Bone marrow (tissue), 2 donors: ENCODE results near the gene LPAR5.

ENCODE experiments used
- DNase-seq, 2 donors: peaks; one replicate each; lab custom pipeline; 2025; lab: John Stamatoyannopoulos, UW

LPAR5 gene

DNA sequence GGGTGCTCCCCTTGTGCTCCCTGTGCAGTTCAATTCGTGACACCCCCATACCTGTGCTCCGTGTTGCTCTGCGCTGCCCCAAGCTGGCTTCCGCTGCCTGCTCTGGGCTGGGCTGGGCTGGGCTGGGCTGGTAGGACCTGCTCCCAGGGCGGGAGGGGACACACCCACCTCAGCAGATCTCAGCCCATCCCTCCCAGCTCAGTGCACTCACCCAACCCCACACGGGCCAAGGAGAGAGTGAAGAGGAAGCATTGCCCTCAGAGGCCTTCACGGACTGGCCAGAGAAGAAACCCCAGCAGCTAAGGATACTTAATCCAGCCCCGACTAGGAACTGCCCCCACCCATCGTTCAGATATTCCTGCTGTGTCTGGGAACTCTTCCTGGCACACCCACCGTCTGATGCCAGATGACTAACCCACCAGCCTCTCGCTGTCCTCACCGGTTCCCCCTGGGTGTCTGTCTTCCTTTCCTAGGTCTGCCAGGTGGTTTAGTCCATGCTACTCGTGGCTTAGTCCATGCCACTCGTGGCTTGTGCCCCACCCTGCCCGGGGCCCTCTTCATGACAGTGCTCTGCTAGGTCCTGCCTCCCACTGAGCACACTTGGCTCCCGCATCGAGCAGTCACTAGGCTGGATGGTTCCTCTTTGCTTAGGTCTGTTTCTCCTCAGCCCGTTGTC, at the start of gene LPAR5:
Gene LPAR5 (minus strand): TSS at position 104 of the 676 bp plus-strand sequence. CDS start 14,711 bp downstream, outside the sequence.
- no peak for DNase-seq

DNA sequence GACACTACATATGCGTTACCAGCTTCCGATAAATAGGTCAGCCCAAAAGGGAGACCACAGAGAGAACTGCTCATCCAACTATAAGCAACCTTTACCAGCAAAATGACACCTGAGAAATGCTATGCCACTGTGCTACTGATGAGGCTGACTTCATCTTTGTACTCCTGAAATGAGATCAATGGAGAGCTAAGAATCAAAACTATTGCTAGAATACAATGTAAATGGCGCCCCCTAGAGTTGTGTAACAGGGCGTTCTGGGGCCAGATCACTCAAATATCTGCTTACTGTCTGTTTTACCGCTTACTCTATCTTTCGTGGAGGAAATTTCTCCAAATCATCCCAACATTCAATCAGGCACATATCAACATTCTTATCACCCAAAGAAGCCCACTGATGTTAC, 48.9 kb upstream of the LPAR5 start:
- DNase-seq, result peak in 1 of 2 donors; percentile 40

DNA sequence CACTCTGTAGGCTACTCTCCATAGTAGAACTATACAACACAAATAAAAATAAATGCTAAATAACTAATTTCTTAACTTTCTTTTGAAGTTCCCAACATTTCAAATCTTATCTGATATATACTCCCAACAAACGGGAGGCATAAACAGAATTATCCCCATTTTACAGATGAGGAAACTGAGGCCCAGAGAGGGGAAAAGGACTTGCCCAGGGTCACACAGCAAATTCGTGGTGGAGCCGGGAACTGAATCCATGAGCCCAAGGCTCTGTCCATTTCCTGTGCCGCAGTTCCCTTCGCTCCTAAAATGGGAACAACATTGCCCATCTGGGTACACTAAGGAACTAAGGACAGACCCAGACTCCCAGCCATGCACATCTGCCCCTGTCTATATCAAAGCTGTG, 41.2 kb upstream of the LPAR5 start:
- DNase-seq, result no peak

DNA sequence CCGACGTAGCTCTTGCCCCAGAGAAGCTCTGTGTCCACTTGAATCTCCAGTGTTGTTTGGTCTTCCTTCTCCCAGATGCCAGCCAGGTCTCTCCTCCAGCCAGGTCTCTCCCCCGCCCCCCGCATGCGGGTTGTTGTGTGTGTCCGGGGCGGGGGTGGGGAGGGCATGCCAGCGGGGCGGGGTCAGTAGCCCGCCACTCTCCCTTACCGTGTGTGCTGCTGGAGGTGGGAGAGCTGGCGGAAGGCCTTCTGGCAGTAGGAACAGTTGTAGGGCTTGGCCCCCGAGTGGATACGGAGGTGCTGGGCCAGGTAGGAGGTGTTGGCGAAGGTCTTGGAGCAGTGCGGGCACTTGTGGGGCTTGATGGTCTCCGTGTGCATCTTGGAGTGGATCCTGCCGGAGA, 36.4 kb upstream of the LPAR5 start:
- no peak for DNase-seq

DNA sequence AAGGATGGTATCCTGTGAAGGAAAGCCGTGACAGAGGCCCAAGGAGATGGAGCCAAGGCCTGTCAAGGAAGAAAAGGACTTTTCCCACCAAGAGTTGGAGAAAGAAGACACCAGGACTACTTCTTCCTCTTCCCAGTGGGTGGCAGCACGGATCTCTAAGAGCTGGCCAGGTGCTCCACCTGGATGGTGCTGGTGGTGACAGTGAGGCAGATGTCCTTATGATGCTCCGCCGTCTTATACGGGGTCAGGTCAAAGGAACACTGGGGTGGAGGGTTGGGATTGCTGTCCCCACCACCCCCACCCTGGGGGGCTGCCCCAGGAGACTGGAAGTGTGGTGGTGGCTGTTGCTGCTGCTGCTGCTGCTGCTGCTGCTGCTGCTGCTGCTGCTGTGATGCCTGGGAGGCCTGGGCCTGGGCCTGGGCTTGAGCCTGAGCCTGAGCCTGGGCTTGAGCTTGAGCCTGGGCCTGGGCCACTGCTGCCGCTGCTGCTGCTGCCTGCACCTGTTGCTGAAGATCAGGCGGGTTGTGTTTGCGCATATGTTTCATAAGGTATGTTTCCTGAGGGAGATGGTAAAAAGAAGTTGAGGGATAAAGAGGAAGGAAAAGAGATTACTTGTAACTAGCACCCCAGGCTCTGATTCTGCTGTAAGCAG, 31.9 kb upstream of the LPAR5 start:
- no peak for DNase-seq

DNA sequence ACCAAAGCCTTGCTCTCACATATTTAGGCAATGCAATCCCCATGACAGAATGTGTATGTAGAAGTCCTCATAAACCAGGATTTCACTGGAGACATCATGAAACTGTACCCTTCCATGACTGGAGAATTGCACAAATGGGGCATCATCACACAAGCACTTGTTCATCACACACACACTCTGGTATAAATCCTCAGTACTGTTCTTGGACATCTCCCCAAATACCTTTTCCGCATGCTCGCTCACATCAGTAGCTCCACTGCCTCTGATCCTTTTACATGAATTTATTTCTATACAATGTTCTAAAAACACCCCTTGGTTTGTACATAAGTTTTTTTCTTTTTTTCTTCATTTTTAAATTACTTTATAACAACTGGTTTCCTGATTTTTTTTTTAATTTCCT, 30.5 kb upstream of the LPAR5 start:
- DNase-seq, result no peak

DNA sequence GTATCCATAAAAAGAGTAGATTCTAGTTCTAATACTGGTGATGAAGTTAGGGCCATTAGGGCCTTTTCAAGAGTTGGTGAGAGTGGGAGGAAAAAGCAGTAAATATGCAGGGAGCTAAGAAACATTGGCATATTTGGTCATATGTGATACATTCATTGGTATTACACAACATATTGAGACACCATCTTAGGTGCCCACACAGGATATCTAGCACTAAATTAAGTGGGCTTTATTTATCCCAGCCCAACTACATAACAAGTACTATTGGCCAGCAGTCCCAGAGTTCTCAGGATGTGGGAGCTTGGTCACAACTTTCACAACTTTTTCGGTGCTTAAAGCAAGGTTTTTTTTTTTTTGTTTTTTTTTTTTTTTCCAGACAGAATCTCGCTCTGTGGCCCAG, 29.1 kb upstream of the LPAR5 start:
- no peak for DNase-seq

DNA sequence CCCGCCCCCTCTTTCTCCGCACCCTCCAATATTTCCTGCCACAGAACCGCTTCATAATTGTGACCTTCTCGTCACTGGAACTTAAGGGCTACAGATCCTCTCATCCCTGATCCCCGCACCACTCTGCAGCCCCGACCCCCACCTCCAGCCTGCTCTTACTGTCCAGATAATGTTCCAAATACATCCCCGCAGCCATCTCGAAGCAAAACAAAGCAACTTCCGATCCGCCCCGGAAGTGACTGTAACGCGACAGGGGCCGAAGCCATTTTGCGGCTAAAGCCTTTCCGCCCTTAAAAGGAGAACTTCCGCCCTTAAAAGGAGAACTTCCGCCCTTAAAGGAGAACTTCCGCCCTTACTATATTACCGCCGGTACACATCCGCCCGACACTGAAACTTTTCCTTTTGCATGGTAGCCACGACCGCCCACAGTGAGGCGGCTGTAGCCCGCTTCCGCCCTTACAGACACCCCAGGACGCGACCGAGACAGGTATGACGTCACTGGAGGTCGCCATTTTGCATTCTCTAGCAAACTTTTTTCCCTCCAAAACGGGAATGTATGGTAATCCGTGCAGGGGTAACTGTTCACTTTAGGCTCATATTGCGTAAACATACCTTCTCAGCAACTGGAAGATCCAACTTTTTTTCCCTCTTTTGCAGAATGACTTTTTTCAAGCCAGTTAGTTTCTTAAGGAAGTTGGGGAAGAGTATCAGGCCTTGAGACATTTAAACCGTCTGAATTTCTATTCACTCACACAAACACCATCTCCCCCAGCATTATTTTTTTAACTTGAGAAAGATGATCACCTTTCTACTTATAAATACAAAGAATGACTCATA, 27.4 kb upstream of the LPAR5 start, which contains the start of gene ING4:
Gene ING4 (minus strand): TSS at position 214 of the 837 bp plus-strand sequence. CDS start 18 bp downstream, at position 196.
- peak; percentile 93 to 100 for DNase-seq

DNA sequence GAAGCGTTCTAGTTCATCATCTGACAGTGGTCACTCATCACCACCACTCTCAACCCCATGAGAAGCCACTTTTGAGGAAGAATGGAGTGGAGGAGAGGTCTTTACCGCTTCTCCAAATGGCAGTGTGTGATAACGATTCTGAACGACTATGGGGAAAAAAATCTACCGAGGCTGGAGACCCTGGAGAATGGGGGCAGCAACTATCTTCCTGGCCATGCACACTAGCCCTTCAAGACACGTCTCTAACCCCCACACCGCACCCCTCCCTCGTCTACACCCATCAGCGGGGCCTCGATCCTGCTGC, 26.8 kb upstream of the LPAR5 start:
- no peak for DNase-seq

DNA sequence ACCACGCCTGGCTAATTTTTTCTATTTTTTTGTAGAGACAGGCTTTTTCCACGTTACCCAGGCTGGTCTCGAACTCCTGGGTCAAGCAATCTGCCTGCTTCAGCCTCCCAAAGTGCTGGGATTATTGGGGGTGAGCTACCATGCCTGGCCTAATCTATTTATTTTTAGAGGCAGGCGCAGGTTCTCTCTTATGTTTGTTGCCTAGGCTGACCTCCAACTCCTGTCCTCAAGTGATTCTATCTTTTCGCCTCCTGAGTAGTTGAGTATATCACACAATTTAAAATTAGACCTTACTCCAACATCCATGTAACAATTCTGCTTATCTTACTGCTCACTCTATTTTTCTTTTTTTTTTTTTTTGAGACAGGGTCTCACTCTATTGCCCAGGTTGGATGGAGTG, 18.2 kb upstream of the LPAR5 start:
- DNase-seq, result no peak

DNA sequence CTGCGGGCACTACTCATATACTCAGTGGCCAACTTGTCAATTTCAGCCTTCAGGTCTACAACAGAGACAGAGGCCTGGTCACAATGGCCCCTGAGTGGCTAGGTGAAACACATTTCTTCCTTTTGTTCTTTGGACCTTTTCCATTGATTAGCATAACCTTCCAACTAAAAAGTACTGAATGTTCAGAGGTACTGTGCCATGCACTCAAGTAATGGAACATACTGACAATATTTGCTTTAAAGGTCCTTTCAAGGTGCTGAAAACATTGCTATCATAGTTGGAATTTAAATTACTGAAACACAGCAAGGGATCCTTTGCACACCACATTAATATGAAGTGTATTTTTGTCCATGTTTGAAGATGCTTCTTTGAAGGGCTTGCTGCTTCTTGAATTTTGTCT, 17.6 kb upstream of the LPAR5 start:
- DNase-seq, result no peak

DNA sequence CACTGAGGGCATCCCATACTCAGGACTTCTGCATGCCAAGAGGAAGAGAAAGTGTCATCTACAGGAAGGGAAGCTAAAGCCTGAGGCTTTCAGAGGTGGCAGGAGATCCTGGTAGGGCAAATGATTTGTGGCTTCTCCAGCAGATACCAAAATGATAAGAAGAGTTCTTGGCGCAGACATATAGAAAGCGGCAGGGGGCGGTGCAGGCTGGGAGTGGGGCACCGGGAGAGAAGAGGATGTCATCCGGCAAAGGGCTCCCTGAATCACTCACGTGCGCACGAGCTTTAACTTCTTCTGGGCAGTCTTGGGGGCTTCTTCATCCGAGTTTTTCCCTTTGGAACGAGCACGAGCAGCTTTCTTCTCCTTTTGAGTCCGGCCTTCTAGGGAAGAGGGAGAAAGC, 16.6 kb upstream of the LPAR5 start:
- no peak for DNase-seq

DNA sequence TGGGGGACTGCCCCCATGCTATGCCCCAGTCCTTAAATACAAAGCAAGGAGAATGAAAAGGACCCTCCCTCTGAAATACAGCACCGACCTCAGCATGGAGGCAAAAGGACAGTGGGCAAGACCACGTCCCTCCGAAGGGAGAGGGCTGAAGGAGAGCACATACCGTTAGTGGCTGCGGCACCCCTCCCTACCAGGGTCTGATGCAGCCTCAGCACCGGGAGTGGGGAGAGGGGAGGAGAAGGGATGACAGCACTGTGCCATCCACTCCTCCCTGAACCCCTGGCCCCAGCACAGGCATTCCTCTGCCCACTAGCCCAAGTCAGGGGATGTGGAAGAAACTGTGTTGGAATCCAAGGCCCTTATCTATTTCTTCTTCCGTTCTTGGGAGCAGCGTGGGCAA, 15.1 kb upstream of the LPAR5 start:
- no peak for DNase-seq

DNA sequence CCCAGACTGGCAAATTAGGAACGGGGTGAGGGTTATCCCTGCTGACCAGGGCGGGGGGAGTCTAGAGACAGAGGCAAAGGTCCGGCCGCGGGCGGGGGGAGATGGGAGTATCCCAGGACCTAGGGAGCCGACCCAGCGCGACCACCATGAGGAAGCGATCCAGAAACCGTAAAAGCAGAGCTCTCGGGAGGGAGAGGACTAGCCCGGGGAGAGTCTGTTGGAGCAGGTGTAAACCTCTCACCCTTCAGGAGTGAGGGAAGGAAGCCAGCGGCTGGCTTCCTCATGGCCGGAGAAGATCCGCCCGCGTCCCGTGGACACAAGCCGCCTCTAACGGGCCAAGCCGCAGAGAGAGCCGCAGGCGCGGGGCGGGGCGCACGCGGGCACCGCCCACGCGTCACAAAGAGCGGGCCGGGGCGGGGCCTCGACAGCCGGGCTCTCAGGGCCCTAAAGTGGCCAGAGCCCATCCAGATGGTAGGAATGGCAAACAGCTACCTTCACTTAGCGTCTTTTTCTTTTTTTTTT, 11.4 kb upstream of the LPAR5 start, which contains the start of gene ACRBP:
Gene ACRBP (minus strand): TSS at position 350 of the 522 bp plus-strand sequence. CDS start 66 bp downstream, at position 284.
- DNase-seq, result peak in 1 of 2 donors; percentile 23

DNA sequence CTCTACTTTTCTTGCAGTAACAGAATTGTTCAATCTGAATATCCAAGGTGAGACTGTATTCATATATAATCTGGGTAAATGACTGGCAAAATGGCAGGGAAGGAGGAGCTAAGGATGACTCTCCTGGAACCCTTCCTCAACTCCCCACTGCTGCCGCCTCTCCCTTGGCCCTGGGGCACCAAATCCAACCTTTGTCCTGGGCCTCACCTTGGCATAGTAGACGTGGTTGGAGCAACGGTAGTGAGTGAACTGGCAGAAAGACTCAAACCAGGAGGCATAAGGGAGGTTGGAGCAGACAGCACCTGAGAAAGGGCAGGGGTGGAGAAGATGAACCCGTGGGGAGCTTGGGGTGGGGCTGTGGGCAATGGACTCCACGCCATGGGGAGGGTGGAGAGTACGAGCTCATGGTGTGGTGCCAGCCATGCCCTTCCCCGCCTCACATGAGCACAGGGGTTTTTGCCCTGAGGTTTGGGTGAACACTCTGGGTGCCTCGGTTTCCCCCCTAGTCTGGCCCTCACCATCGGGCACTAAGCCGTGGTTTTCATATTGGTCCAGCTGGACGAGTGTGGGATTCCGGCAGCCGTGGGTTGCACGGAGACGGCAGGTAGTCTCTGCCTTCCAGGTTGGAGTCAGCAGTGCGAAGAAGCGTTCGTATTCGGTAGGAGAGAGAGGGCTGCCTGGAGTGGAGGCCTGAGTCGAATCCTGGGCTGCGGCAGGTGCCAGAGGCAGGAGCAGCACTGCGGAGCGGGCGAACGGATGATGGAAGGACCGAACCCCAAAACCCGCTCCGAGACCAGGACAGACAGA, 10.7 kb upstream of the LPAR5 start:
- DNase-seq, result no peak

DNA sequence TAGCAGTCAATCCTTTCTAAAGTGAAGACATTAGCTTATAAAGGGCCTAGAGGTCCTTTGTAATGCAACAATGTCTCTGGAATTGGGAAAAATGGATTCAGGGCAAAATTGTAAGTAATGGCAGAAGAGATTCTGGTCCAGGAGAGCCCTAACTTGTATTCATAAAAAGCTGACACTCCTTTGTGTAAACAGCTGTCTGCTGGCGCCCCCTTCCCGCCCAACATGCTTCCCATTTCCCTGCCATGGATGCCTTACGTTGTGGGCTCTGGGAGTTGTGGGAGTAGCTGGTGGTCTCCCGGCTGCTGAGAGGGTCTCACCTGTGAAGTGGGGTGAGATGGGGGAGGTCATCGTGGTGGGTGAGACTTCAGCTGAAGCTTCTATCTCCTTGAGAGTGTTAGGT, 9.1 kb upstream of the LPAR5 start:
- no peak for DNase-seq

DNA sequence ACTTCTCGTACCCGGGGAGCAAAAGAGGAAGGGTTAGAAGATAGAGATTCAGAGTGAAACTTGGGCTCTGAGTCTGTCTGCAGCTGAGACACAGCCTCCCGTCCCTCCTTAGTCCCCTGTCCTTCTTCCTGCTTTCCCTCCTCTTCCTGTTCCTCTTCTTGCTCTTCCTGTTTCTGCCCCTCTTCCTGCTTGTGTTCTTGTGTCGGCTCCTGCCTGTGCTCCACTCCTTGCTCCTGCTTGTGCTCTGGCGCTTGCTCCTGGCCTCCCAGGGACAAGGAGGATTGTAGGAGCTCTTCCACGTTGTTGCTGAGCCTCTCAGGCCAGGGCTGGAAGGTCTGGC, 8.5 kb upstream of the LPAR5 start:
- DNase-seq, result peak; percentile 26 to 76

DNA sequence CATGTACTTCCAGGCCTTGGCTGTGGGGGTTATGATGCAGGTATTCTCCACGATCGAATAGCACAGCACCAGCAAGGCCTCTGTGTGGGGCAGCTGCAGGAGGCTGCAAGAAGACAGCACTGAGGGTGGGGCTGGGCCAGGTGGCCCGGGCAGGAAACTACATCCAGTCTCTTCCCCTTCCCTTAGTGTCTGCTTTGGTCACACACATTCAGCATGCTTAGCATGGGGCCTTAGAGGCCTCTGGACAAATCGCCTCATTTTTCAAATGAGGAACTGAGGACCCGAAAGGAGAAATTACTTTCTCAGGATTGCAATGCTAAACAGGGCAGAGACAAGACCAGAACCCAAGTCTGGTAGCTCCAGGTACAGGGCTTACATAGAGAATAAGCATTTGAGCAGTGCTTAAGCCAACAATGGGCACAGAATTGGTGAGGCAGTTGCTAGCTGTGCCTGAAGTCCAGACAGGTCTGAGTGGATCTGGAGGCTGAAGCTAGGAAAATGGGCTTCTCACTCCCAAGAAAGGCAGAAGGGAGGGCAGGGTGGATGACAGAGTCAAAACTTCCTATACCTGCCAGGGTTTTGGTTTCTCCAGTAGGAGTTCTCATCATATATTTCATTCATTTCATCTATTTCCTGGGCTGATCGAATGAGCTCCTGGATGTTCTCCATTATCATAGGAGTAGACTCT, 8.0 kb upstream of the LPAR5 start:
- DNase-seq, result no peak

DNA sequence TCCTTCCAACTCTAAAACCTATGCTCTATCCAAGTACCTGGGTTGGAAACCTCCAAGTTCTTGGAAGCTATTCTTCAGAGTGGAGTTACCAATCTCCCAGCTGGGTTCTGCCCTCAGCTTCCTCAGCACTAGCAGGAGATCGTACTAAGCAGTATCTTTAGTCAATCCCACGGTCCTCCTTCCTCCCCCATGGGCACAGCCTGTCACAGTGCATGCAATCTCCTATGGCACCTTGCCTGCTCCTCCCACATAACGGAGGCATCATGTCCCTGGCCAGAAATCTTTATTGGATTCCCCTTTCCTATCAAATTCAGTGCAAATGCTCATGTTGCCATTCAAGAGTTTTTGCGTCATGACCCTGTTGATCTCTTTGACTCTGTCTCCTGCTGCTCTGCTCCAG, 5.4 kb upstream of the LPAR5 start:
- no peak for DNase-seq

DNA sequence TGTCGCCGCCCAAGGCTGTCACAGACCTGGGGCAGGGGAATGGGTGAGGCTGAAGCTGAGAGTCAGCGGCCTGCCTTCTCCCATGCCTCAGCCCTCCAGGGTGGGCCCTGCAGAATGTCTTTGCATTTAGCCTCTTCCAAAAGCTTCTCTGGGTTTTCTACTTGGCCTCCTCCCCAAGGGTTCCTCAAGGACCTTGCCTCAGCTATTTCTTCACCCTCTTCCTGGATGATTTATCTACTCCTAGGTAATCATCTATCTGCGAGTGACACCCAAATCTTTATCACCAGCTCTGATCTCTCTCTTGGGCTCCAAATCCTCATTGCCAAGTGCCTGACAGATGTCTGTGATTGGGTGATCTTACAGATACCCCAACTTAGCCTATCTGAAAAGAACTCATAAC, 4.7 kb upstream of the LPAR5 start:
- DNase-seq, result no peak

DNA sequence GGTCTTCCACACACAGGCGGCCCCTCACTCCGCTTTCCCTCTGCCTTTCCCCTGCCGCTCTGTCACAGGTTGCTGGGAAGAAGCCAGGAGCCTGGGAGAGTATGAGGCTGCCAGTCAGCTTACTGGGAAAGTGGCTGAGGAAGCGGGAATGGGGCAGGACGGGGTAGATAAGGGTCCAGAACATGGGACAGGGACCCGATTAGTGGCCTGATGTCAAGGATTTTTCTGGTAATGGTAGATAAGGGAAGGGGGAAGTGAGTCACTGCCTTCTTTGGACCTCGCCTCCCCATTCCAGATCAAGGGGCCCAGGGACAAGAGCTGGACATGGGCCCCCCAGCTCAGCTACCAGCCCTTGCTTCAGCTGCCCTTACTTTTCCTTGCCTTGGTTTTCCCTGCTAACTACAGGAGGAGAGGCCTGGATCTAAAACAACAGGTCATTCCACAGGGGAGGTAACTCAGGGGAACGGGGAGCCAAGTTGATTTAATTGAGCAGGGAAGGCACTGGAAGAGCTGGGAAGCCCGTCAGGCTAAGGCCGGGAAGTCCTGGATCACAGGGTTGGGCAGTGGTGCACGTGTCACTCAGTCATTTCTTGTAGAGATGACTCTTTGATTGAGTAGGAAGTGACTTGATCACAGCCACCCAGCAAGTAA, 3.5 kb upstream of the LPAR5 start:
- no peak for DNase-seq
